NCI-H128 (cell line): ENCODE results near the gene ORM1.
"Not testable (repeated sequence)": the region's sequence is repeated elsewhere in the genome, so short reads cannot be mapped to it uniquely, and the experiment has no call there.

Experiments used
- DNase-seq: peaks from one replicate; lab custom pipeline; 2025; ENCODE audit not compliant: unreplicated experiment; lab: John Stamatoyannopoulos, UW

ORM1 gene

DNA sequence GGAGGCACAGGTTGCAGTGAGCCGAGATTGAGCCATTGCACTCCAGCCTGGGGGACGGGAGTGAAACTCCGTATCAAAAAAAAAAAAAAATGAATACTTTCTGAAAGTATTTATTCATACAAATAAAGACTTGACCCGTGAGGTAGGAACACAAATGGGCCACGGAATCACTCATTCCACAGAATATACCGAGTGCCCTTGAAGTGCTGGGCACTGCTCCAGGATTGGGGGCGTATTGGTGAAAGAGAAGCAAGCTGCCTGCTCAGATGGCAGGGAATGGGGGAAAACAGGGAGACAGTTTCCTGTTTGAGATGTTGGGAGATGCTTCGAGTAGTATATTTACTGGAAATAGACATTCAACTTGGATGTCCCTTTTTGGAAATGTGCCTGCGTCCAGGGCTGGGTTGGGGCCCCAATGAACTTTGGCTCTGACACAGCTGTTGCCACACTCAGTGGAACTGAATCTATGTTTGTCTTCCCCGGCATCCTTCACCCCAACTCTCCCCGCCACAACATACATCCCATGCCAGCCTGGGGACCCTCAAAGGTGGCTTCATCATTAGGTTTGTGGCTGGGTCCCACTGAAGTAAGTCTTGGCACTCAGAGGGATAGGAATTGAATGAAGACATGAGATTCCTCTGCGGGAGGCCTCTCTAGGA is 609 bp upstream of the ORM1 start:
- DNase-seq = not testable (repeated sequence)

DNA sequence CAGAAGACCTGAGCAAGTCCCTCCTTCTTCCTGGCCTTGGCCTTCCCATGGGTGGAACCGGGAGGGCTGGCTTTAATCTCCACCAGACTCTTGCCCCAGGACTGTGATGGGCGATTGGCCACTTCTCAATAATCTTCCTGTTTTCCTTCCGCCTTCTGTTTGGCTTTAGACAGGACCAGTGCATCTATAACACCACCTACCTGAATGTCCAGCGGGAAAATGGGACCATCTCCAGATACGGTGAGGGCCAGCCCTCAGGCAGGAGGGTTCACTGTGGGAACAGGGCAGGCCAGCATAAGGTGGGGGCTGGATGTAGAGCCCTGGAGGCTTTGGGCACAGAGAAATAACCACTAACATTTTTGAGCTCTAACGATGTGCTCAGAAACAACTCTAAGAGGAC is 951 bp downstream of the ORM1 start:
- DNase-seq = not testable (repeated sequence)

DNA sequence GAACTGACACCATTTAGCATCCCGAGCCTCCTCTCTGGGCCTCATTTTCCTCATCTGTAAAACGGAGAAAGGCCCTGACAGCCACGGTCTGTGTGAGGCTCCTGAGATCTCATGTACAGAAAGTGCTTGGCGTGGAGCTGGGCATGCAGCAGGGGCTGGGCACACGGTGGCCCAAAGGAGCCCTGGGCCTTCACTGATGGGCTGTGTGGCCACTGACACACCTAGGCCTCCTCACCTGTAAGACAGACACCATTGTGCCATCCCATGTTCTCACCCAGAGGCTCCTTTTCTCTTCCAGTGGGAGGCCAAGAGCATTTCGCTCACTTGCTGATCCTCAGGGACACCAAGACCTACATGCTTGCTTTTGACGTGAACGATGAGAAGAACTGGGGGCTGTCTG is 1.6 kb downstream of the ORM1 start:
- DNase-seq = no peak

DNA sequence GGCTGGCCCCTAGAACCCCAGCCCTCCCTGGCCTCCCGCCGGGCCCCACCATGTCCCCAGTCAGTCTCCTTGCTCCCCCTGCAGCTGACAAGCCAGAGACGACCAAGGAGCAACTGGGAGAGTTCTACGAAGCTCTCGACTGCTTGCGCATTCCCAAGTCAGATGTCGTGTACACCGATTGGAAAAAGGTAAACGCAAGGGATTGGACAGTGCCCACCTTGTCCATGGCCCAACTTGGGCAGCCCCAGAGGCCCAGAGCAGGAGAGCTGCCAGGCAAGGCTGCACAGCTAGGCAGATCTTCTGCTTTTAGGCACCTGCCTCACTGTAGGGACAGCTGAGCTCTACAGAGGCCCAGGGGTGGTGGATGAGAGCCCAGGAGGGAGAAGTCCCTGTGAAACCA is 2.1 kb downstream of the ORM1 start:
- DNase-seq = not testable (repeated sequence)

DNA sequence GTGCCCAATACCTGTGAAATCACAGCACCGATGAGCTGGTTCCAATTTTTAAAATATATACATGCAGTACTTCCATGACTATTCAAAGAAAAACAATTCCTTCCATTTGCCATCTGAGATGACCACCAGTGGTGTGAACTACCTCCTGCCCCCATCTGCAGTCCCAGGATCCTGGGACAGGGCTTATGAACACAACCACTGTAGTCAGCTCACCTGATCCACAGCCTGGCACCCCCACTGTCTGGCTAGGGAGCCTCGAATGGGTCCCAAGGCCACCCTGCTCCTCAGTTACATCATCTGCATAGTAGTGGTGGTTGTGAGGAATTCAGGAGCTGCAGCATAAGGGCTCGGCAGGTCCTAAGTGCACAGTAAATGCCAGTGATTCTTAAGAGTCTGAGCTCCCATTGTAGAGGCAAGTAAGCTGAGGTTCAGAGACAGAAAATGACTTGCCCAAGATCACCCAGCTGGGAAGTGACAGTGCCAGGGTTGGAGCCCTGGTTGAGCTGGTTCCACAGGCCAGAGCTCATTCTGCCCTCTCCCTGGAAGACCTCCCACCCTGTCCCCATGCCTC is 2.9 kb downstream of the ORM1 start:
- DNase-seq = not testable (repeated sequence)

DNA sequence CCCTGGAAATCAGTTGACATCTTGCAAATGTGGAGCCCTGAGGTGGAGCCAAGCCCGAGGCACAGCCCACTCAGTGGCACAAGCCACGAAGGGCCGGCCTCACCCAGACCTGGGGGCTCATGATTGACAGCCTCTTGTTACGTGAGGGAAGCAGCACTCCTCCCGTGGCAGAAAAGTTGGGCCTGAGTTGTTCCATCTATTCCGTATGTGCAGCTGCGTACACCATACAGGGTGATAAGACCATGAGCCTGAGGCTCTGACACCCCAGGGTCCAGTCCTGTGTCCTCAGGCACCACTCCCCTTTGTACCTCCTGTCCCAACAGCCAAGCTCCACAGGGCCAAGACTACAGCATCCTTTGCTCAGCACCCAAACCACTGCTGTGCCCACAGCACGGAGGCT is 4.9 kb downstream of the ORM1 start:
- no peak for DNase-seq

DNA sequence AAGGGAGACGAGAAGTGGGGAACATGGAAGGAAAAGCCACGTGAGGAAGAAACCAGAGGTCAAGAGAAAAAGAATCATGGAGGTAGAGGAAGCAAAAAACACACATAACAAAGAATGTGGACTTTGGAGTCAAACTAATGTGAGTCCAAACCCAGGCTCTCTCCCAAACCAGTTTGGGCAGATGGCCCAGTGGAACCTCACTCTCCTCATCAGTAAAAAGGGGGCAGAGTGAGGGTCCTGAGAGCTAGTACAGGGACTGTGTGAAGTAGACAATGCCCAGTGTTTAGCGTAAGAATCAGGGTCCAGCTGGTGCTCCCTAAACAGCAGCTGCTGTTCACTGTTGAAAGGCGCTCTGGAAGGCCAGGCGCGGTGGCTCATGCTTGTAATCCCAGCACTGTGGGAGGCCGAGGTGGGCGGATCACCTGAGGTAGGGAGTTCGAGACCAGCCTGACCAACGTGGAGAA is 5.5 kb downstream of the ORM1 start:
- not testable (repeated sequence) for DNase-seq

DNA sequence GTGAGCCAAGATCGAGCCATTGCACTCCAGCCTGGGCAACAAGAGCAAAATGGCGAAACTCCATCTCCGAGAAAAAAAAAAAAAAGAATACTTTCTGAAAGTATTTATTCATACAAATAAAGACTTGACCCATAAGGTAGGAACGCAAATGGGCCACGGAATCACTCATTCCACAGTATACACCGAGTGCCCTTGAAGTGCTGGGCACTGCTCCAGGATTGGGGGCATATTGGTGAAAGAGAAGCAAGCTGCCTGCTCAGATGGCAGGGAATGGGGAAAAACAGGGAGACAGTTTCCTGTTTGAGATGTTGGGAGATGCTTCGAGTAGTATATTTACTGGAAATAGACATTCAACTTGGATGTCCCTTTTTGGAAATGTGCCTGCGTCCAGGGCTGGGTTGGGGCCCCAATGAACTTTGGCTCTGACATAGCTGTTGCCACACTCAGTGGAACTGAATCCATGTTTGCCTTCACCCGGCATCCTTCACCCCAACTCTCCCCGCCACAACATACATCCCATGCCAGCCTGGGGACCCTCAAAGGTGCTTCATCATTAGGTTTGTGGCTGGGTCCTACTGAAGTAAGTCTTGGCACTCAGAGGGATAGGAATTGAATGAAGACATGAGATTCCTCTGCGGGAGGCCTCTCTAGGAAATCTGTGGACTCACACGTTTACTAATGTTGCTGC is 6.2 kb downstream of the ORM1 start:
- not testable (repeated sequence) for DNase-seq

DNA sequence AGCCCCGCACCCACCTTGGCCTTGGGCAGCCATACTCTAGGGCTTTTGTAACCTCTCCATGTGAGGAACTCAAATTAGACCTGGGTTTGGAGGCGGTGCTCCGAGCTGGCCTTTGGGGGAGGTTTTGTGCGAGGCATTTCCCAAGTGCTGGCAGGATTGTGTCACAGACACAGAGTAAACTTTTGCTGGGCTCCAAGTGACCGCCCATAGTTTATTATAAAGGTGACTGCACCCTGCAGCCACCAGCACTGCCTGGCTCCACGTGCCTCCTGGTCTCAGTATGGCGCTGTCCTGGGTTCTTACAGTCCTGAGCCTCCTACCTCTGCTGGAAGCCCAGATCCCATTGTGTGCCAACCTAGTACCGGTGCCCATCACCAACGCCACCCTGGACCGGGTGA is 6.7 kb downstream of the ORM1 start, which contains the start of gene ORM2:
TSS of gene ORM2 (plus strand) at position 245 of the 398 bp plus-strand sequence. CDS start at position 281, 36 bp downstream.
- DNase-seq = not testable (repeated sequence)

DNA sequence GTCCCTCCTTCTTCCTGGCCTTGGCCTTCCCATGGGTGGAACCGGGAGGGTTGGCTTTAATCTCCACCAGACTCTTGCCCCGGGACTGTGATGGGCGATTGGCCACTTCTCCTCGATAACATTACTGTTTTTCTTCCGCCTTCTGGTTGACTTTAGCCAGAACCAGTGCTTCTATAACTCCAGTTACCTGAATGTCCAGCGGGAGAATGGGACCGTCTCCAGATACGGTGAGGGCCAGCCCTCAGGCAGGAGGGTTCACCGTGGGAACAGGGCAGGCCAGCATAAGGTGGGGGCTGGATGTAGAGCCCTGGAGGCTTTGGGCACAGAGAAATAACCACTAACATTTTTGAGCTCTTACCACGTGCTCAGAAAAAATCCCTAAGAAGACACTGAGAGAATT is 7.7 kb downstream of the ORM1 start:
- DNase-seq = no peak

DNA sequence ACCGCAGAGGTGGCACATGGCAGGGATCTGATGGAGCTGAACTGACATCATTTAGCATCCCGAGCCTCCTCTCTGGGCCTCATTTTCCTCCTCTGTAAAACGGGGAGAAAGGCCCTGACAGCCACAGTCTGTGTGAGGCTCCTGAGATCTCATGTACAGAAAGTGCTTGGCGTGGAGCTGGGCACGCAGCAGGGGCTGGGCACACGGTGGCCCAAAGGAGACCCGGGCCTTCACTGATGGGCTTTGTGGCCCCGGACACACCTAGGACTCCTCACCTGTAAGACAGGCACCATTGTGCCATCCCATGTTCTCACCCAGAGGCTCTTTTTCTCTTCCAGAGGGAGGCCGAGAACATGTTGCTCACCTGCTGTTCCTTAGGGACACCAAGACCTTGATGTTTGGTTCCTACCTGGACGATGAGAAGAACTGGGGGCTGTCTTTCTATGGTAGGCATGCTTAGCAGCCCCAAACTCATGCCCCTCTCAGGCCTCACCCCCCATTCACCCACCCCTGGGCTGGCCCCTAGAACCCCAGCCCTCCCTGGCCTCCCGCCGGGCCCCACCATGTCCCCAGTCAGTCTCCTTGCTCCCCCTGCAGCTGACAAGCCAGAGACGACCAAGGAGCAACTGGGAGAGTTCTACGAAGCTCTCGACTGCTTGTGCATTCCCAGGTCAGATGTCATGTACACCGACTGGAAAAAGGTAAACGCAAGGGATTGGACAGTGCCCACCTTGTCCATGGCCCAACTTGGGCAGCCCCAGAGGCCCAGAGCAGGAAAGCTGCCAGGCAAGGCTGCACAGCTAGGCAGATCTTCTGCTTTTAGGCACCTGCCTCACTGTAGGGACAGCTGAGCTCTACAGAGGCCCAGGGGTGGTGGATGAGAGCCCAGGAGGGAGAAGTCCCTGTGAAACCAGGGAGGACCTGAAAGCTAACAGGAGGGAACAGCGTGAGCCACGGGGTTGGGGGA is 8.6 kb downstream of the ORM1 start:
- DNase-seq = not testable (repeated sequence)

DNA sequence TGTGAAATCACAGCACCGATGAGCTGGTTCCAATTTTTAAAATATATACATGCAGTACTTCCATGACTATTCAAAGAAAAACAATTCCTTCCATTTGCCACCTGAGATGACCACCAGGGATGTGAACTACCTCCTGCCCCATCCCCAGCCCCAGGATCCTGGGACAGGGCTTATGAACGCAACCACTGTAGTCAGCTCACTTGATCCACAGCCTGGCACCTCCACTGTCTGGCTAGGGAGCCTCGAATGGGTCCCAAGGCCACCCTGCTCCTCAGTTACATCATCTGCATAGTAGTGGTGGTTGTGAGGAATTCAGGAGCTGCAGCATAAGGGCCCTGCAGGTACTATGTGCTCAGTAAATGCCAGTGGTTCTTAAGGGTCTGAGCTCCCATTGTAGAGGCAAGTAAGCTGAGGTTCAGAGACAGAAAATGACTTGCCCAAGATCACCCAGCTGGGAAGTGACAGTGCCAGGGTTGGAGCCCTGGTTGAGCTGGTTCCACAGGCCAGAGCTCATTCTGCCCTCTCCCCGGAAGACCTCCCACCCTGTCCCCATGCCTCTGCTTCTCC is 9.7 kb downstream of the ORM1 start:
- not testable (repeated sequence) for DNase-seq

DNA sequence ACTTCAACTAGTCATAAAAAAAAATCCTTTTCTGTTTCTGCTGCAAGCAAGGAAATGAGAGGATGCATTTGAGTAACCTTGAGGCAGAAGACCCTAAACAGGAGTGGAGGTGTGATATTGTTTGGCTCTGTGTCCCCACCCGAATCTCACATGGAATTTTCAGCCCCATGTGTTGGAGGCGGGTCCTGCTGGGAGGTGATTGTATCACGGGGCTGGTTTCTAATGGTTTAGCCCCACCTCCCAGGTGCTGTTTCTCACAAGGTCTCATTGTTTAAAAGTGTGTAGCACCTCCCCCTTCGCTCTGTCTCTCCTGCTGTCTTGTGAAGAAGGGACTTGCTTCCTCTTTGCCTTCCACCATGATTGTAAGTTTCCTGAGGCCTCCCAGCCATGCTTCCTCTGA is 10.8 kb downstream of the ORM1 start:
- not testable (repeated sequence) for DNase-seq

DNA sequence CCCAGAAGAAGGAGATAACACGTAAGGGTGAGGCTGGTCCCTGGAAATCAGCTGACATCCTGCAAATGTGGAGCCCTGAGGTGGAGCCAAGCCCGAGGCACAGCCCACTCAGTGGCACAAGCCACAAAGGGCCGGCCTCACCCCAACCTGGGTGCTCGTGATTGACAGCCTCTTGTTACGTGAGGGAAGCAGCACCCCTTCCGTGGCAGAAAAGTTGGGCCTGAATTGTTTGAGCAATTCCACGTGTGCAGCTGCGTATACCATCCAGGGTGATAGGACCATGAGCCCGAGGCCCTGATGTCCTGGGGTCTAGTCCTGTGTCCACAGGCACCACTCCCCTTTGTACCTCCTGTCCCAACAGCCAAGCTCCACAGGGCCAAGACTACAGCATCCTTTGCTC is 11.6 kb downstream of the ORM1 start:
- no peak for DNase-seq

DNA sequence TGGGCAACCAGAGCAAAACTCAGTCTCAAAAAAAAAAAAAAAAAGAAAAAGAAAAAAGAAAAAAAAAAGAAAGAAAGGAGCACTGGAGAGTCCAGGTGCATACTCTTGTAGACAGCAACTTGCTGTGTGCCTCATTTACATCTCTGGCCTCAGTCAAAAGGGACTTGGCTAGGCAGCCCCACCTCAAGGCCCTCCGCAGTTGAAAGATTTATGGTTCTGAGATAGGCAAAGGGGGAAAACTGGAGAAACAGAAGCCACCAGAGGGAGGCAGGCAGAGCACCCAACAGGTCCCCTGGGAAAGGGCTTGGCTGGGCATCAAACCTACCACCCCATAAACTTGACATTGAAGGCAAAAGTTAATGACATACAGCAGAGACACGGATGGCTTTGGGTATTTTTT is 12.8 kb downstream of the ORM1 start:
- DNase-seq = no peak

DNA sequence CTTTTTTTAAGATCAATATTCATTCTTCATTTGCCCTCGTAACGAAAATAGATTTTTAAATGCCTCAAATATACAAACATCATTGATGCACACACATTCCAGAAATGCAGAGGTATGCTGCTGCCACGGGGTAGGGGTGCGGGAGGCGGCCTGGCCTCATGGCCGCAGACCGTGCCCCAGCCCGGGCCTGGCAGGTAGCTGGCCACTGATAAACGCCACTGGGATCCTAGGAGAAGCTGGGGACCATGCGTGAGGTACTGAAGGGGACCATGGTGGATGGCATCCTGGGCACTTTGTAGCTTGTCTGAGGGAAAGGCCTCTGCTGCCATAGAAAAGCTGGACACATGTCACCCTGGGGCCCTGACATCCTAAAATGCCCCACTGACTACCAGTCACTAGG is 13.3 kb downstream of the ORM1 start:
- DNase-seq = no peak

DNA sequence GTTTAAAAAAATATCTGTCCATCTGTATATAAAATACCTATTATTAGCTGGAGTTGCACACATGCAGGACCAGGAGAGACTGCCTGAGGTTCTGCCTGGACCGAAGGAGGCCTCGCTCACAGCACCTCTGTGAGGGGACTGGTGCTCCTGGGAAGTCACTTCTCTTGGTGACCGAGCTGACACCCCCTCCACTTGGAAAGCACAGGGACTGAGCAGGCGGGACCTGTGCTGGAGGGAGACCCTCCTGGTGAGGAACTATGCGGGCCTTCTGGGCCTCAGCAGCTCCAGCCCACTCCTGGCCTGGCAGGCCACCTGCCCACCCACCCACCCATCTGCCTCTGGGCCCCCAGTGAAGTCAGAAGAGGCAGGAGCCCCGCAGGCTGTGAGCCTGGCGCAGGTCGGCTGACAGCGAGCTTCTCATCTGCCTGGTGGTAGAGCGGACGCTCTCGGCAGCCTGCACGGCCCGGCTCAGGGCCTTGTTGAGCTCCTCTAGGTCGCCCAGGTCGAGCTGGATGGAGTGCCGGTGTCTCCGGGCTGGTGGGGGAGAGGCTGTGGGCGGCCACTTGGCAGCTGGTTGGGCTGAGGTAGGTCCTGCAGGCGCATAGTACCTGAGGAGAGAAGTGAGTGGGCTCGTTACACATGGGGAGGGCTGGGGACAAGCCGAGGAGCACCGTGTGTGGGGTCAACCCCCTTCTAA is 13.9 kb downstream of the ORM1 start:
- DNase-seq = no peak

DNA sequence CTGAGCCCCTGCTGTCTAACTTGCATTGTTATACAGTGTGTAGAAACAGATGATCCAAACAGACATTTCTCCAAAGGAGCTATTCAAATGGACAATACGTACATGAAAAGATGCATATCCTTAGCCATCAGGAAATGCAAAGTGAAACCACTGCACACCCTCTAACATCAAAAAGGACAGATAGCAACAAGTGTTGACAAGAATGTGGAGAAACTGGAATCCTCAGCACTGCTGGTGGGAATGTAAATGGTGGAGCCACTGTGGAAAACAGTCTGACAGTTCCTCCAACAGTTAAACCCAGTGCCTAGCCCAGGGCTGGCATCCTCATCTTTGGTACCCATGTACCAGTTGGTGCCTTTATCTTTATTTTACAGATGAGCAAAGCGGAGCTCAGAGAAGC is 15.3 kb downstream of the ORM1 start:
- DNase-seq = no peak

DNA sequence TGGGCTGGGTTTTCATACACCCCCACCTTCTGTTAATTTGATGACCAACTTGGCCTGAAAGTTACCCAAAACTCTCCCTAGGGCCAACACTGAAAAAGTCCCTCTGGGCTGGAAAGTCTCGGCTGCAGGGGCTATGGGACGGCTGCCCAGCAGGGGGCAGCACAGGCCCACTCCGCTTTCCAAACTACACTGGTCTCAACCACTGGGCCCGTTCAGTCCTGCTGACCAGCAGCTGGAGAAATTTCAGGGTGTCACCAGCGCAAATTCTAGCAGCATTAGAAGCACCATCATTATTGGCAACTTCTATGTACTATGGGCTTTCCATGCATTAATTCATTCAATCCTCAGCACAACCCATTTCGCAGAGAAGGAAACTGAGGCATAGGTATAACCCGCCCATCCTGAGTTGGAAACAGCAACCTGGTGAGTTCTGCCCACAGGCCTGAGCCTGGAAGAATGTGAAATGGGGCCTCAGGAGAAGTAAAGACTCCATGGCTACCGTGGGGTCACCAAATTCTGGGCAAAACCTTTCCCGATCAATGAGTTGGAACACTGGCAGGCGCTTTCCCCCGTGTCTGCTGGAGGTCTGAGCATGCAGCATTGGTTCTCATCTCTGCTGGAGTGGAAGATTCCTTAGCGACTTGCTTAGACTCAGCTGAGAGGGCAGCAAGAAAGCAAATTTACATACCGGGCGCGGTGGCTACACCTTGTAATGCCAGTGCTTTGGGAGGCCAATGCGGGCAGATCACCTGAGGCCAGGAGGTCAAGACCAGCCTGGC is 16.4 kb downstream of the ORM1 start:
- no peak for DNase-seq
